ENCODE results near the gene HOOK2. TPM values are rescaled to one million over a fixed set of nuclear protein-coding genes. Genes with fewer than 3 reads are reported as not detected.
"Not testable (repeated sequence)": the region's sequence is repeated elsewhere in the genome, so short reads cannot be mapped to it uniquely, and the experiment has no call there.

The HOOK2 gene
- total RNA-seq, 1 donor from 2014 or later, result 25.9 TPM

- peaks cover 19% of the 10 kb centered on the region for H3K36me3 ChIP-seq (ENCODE audit: insufficient read depth, low read length)
- H3K9ac ChIP-seq (ENCODE audit: low read length), result no peak overlapping the region
- no peak overlapping the region for H3K4me3 ChIP-seq (ENCODE audit: insufficient read depth, low read depth, low read length)
- DNase-seq (ENCODE audit: low read depth) (no peak), FAIRE-seq (no peak)
- peaks cover 34% of the 10 kb centered on the region for H4K20me1 ChIP-seq (ENCODE audit: insufficient read depth, low read length)
- H3K27me3 Mint-ChIP-seq (ENCODE audit: low read depth, unreplicated experiment), result no peaks in the 10 kb centered on the region
- no peak for TF ChIP-seq CTCF (IDR thresholded peaks at IDR 0.05; ENCODE audit: insufficient read depth, low read depth, low read length)
- TF ChIP-seq EZH2 (IDR thresholded peaks at IDR 0.05; ENCODE audit: insufficient read depth, low read length), result no peak
- no peaks in the 10 kb centered on the region for H3K9me3 ChIP-seq (ENCODE audit: insufficient read depth, low read depth, low read length)
- H3K27ac ChIP-seq (ENCODE audit: low read depth, low read length), result no peak overlapping the region
- no peak overlapping the region for H3K27ac Mint-ChIP-seq (ENCODE audit: unreplicated experiment)
- peaks cover 46% of the 10 kb centered on the region for H3K79me2 ChIP-seq (ENCODE audit: insufficient read depth, low read length)
- no peaks in the 10 kb centered on the region for H3K27me3 ChIP-seq (ENCODE audit: insufficient read depth, low read length)
- no peak overlapping the region for H2AFZ ChIP-seq (ENCODE audit: low read depth, low read length)
- peaks cover 6% of the 10 kb centered on the region for H3K4me1 Mint-ChIP-seq (ENCODE audit: low read depth, unreplicated experiment)
- peaks cover 4% of the 10 kb centered on the region for H3K4me1 ChIP-seq (ENCODE audit: insufficient read depth, low read length)
- H3K4me2 ChIP-seq (ENCODE audit: low read length), result no peak overlapping the region
- no peak overlapping the region for H3K4me3 Mint-ChIP-seq (ENCODE audit: unreplicated experiment)
- peaks cover 14% of the 10 kb centered on the region for H3K36me3 Mint-ChIP-seq (ENCODE audit: low read depth, unreplicated experiment)
- no peaks in the 10 kb centered on the region for H3K9me3 Mint-ChIP-seq (ENCODE audit: unreplicated experiment)
These were observed 48.4 kb downstream of the HOOK2 start for GRCh38 chr19:12726988-12727316.

GRCh38 chr19:12725612-12726011 lies 49.7 kb downstream of the HOOK2 start:
- H3K79me2 ChIP-seq (ENCODE audit: insufficient read depth, low read length), result peaks cover 46% of the 10 kb centered on the region
- not testable (repeated sequence) for H3K27ac ChIP-seq (ENCODE audit: low read depth, low read length); H3K27me3 ChIP-seq (ENCODE audit: insufficient read depth, low read length); H3K4me1 ChIP-seq (ENCODE audit: insufficient read depth, low read length); H3K9me3 ChIP-seq (ENCODE audit: insufficient read depth, low read depth, low read length); FAIRE-seq; H3K27ac Mint-ChIP-seq (ENCODE audit: unreplicated experiment); H2AFZ ChIP-seq (ENCODE audit: low read depth, low read length); H3K4me3 Mint-ChIP-seq (ENCODE audit: unreplicated experiment); H3K9ac ChIP-seq (ENCODE audit: low read length); H3K4me3 ChIP-seq (ENCODE audit: insufficient read depth, low read depth, low read length); H3K9me3 Mint-ChIP-seq (ENCODE audit: unreplicated experiment); H3K36me3 Mint-ChIP-seq (ENCODE audit: low read depth, unreplicated experiment); H3K27me3 Mint-ChIP-seq (ENCODE audit: low read depth, unreplicated experiment); DNase-seq (ENCODE audit: low read depth); H3K4me2 ChIP-seq (ENCODE audit: low read length)
- H3K36me3 ChIP-seq (ENCODE audit: insufficient read depth, low read length), result peaks cover 12% of the 10 kb centered on the region
- peaks cover 11% of the 10 kb centered on the region for H3K4me1 Mint-ChIP-seq (ENCODE audit: low read depth, unreplicated experiment)
- peaks cover 30% of the 10 kb centered on the region for H4K20me1 ChIP-seq (ENCODE audit: insufficient read depth, low read length)

- Mint-ChIP-seq H3K9me3 (ENCODE audit: unreplicated experiment) (no peaks in the 10 kb centered on the region), H3K36me3 (ENCODE audit: low read depth, unreplicated experiment) (peaks cover 4% of the 10 kb centered on the region), H3K4me1 (ENCODE audit: low read depth, unreplicated experiment) (peaks cover 13% of the 10 kb centered on the region), H3K27me3 (ENCODE audit: low read depth, unreplicated experiment) (no peaks in the 10 kb centered on the region), H3K4me3 (ENCODE audit: unreplicated experiment) (peak within 1 kb of the TSS; percentile 99), H3K27ac (ENCODE audit: unreplicated experiment) (peak within 1 kb of the TSS; percentile 97)
- H3K9ac ChIP-seq (ENCODE audit: low read length), result peak within 1 kb of the TSS; percentile 89
- FAIRE-seq (no peak), DNase-seq (ENCODE audit: low read depth) (peak; percentile 54)
- TF ChIP-seq EZH2 (IDR thresholded peaks at IDR 0.05; ENCODE audit: insufficient read depth, low read length) (no peak), CTCF (IDR thresholded peaks at IDR 0.05; ENCODE audit: insufficient read depth, low read depth, low read length) (no peak)
- peak within 1 kb of the TSS; percentile 86 for H3K27ac ChIP-seq (ENCODE audit: low read depth, low read length)
- H2AFZ ChIP-seq (ENCODE audit: low read depth, low read length), result peak within 1 kb of the TSS; percentile 87
- peaks cover 14% of the 10 kb centered on the region for H3K4me1 ChIP-seq (ENCODE audit: insufficient read depth, low read length)
- H3K79me2 ChIP-seq (ENCODE audit: insufficient read depth, low read length), result peaks cover 53% of the 10 kb centered on the region
- H3K27me3 ChIP-seq (ENCODE audit: insufficient read depth, low read length), result no peaks in the 10 kb centered on the region
- peak within 1 kb of the TSS; percentile 92 for H3K4me3 ChIP-seq (ENCODE audit: insufficient read depth, low read depth, low read length)
- peak within 1 kb of the TSS; percentile 95 for H3K4me2 ChIP-seq (ENCODE audit: low read length)
- peaks cover 5% of the 10 kb centered on the region for H3K36me3 ChIP-seq (ENCODE audit: insufficient read depth, low read length)
- no peaks in the 10 kb centered on the region for H3K9me3 ChIP-seq (ENCODE audit: insufficient read depth, low read depth, low read length)
- H4K20me1 ChIP-seq (ENCODE audit: insufficient read depth, low read length), result peaks cover 29% of the 10 kb centered on the region
These were observed 51.5 kb downstream of the HOOK2 start, which contains the start of gene TNPO2 for GRCh38 chr19:12723641-12724426. TNPO2 (minus strand) TSS chr19:12723932; CDS start chr19:12720977, 2,955 bp downstream.

Data from astrocyte (in vitro differentiated cells and primary cell).